ENCODE data around the gene RFC4. TPM values are rescaled to one million over a fixed set of nuclear protein-coding genes. Genes with fewer than 3 reads are reported as not detected.

RFC4 gene
- total RNA-seq, 2 donors from 2014 or later, result 4.7 to 20.4 TPM

DNA sequence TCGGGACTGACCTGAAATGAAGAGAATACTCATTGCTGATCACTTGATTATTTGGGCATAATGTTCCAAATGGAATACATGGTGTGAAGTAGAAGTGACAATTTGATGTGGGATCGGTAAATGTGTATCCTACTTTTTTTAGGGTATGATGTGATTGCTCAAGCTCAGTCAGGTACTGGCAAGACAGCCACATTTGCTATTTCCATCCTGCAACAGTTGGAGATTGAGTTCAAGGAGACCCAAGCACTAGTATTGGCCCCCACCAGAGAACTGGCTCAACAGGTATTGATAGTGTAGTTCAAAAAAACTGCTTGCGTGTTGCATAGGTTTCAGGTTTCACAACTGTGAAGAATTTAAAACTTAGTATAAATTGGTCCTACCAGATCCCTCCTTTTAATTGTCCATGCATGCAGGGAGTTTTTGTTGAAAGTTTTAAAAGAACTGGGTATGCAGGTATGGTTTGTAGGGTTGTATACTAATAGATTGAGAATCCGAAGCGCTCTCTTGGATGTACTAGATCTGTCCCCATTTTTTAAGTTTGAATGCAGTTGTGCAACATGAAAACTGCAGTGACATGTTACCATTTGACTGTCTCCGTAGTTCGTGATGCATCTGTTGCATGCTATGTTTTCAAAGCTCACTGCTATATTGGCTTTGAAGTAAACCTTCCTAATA, 21.3 kb downstream of the RFC4 start:
- Histone ChIP-seq H3K27me3 (replicated peaks; ENCODE audit: insufficient read depth) (no peaks in the 10 kb centered on the region), H3K36me3 (peaks cover 54% of the 10 kb centered on the region), H3K27ac (peak overlapping the region; percentile 99), H3K4me1 (ENCODE audit: control insufficient read depth in 1 of 2, low read depth in 2 of 2) (peaks cover 33 to 45% of the 10 kb centered on the region in 2 donors), H3K9me3 (no peaks in the 10 kb centered on the region), H3K4me3 (peak overlapping the region; percentile 99)
- TF ChIP-seq, protein P1, sequence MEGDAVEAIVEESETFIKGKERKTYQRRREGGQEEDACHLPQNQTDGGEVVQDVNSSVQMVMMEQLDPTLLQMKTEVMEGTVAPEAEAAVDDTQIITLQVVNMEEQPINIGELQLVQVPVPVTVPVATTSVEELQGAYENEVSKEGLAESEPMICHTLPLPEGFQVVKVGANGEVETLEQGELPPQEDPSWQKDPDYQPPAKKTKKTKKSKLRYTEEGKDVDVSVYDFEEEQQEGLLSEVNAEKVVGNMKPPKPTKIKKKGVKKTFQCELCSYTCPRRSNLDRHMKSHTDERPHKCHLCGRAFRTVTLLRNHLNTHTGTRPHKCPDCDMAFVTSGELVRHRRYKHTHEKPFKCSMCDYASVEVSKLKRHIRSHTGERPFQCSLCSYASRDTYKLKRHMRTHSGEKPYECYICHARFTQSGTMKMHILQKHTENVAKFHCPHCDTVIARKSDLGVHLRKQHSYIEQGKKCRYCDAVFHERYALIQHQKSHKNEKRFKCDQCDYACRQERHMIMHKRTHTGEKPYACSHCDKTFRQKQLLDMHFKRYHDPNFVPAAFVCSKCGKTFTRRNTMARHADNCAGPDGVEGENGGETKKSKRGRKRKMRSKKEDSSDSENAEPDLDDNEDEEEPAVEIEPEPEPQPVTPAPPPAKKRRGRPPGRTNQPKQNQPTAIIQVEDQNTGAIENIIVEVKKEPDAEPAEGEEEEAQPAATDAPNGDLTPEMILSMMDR (IDR thresholded peaks at IDR 0.05), result no peak
- ATAC-seq (ENCODE audit: insufficient number of reproducible peaks, low FRiP score, low read depth) (no peak), DNase-seq (ENCODE audit: low spot score) (no peak)

DNA sequence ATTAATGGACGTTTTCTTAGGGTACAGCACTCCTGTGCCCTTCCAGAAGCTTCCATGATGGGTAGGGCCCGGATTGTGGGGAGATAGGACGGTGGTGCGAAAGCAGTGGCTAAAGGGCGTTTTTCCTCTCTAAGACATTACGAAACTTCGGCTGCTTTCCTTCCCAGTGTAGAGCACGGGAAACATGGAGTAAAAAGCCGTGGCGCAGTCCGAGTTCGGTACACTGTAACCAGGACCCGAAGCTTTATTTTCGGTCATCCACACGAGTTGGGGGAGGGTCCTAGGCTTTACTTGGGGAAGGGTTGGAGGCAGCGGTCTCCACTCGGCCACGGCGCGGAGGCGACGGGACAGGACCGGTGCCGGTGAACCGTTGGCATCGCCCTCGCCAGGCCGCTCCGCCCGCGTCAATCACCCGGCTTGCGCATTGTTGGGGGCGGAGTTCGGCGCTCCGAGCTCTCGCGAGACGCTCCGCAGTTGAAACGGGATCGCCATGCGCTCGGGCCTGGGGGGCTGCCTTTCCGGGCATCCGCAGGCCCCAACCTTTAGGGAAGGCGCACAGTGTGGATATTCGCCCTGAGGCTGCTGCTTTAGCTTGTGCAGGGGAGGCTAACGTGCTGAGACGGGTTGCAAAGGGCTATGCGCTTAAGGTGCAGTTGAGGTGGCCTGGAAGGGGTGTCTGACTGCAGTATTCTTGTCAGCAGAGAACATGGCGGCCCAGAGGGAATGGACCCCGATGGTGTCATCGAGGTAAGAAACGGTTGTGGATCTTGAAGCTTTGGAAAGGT, 22.4 kb downstream of the RFC4 start:
- peak overlapping the region; percentile 99 for H3K4me3 ChIP-seq
- peaks cover 31 to 45% of the 10 kb centered on the region in 2 donors for H3K4me1 ChIP-seq (ENCODE audit: control insufficient read depth in 1 of 2, low read depth in 2 of 2)
- peaks cover 48% of the 10 kb centered on the region for H3K36me3 ChIP-seq
- TF ChIP-seq, protein P1 (IDR thresholded peaks at IDR 0.05), result no peak
- H3K27ac ChIP-seq, result peak overlapping the region; percentile 99
- ATAC-seq (ENCODE audit: insufficient number of reproducible peaks, low FRiP score, low read depth) (peak; percentile 84), DNase-seq (ENCODE audit: low spot score) (peak; percentile 49)
- no peaks in the 10 kb centered on the region for H3K9me3 ChIP-seq
- H3K27me3 ChIP-seq (replicated peaks; ENCODE audit: insufficient read depth), result no peaks in the 10 kb centered on the region

GRCh38 chr3:186783058-186783730, 23.1 kb downstream of the RFC4 start, which contains the start of gene EIF4A2:
EIF4A2 (plus strand) TSS chr3:186783577; CDS start chr3:186783611, 34 bp downstream.
- TF ChIP-seq, protein P1 (IDR thresholded peaks at IDR 0.05), result no peak
- Histone ChIP-seq H3K4me3 (peak within 1 kb of the TSS; percentile 99), H3K27ac (peak within 1 kb of the TSS; percentile 99), H3K27me3 (replicated peaks; ENCODE audit: insufficient read depth) (no peaks in the 10 kb centered on the region), H3K36me3 (peaks cover 41% of the 10 kb centered on the region), H3K9me3 (no peaks in the 10 kb centered on the region), H3K4me1 (ENCODE audit: control insufficient read depth in 1 of 2, low read depth in 2 of 2) (peaks cover 28 to 38% of the 10 kb centered on the region in 2 donors)
- ATAC-seq (ENCODE audit: insufficient number of reproducible peaks, low FRiP score, low read depth) (peak; percentile 78), DNase-seq (ENCODE audit: low spot score) (peak; percentile 53)

GRCh38 chr3:186782542-186783057, 23.7 kb downstream of the RFC4 start:
- no peak for ATAC-seq (ENCODE audit: insufficient number of reproducible peaks, low FRiP score, low read depth)

More at GRCh38 chr3:186782542-186783057, 23.7 kb downstream of the RFC4 start:
- H3K4me1 ChIP-seq (ENCODE audit: control insufficient read depth in 1 of 2, low read depth in 2 of 2), result peaks cover 27 to 32% of the 10 kb centered on the region in 2 donors
- peak overlapping the region; percentile 99 for H3K27ac ChIP-seq
- TF ChIP-seq, protein P1 (IDR thresholded peaks at IDR 0.05), result no peak
- H3K36me3 ChIP-seq, result peaks cover 35% of the 10 kb centered on the region
- no peaks in the 10 kb centered on the region for H3K27me3 ChIP-seq (replicated peaks; ENCODE audit: insufficient read depth)
- DNase-seq (ENCODE audit: low spot score), result no peak
- no peaks in the 10 kb centered on the region for H3K9me3 ChIP-seq
- peak overlapping the region; percentile 99 for H3K4me3 ChIP-seq

Data from thoracic aorta (tissue), 2 donors.